T follicular helper cell (primary cell): ENCODE results near the gene MECR.

Experiments used
- DNase-seq: peaks from one replicate; pipeline ENCODE4 v3.0.0-alpha.2; 2020; ENCODE audit warnings: low read depth
- total RNA-seq, 2 experiments: gene quantifications; one replicate each; lab custom pipeline; 2026; lab: John Stamatoyannopoulos, UW

The MECR gene, protein sequence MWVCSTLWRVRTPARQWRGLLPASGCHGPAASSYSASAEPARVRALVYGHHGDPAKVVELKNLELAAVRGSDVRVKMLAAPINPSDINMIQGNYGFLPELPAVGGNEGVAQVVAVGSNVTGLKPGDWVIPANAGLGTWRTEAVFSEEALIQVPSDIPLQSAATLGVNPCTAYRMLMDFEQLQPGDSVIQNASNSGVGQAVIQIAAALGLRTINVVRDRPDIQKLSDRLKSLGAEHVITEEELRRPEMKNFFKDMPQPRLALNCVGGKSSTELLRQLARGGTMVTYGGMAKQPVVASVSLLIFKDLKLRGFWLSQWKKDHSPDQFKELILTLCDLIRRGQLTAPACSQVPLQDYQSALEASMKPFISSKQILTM
- 8.3 to 17.8 reads per million in 2 experiments for total RNA-seq

GRCh38 chr1:29230553-29231378 lies at the start of gene MECR:
TSS of gene MECR (minus strand) at chr1:29230934. CDS start at chr1:29230906, 28 bp downstream.
- DNase-seq: peak; percentile 87

GRCh38 chr1:29279951-29280391 lies 49.2 kb upstream of the MECR start:
- DNase-seq: no peak

DNA sequence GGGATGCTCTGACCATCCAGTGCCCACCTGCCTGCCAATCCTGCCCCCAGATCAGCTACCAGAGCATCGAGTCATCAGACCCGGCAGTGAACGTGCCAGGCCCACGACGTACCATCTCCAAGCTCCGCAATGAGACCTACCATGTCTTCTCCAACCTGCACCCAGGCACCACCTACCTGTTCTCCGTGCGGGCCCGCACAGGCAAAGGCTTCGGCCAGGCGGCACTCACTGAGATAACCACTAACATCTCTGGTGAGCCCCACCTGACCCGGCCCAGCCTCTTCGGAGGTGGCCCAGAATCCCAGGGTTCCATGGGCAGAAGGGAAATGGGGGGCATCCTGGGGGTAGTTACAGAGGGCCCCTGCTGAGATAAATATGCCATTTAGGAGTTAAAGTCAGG lies 48.7 kb upstream of the MECR start:
- DNase-seq: no peak

GRCh38 chr1:29278124-29278523 lies 47.4 kb upstream of the MECR start:
- no peak for DNase-seq

- DNase-seq: no peak
Measured at GRCh38 chr1:29275435-29275834, 44.7 kb upstream of the MECR start.

GRCh38 chr1:29272147-29272907 lies 41.6 kb upstream of the MECR start:
- no peak for DNase-seq

DNA sequence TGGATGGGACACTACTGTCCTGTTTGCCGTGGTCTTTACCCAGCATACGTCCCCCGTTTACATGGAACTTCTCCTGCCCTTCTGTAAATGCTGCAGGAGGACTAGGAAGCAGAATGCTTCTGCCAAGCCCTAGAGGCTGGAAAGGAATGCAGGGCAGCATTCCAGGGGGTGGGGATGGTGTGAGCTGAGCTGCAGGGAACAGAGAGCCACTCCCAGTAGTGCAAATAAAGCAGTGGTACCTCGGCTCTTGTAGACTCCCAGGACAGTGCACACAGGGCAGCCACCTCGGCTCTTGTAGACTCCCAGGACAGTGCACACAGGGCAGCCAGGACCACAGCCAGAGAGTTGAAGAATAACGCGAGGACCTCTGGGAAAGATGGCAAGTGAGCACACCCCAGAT lies 41.0 kb upstream of the MECR start:
- DNase-seq: no peak

GRCh38 chr1:29270929-29271521 lies 40.3 kb upstream of the MECR start:
- no peak for DNase-seq

DNA sequence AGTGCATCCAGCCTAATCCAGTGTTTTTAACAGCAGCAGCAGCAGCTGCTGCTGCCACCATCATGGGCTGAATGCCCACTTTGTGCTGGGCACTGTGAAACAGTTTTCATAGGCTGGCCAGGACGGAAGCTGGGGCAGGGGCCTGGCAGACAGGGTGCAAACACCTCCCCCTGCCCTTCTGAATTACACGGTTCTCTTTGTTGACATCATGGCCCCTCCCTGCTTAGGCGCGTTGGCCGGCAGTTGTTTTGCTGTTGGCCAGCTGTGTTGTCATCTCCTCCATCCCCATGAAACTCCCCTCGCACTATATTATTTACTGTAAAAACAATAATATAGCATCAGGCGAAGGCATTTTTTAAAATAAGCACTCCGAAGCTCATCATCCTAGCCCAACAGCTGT lies 38.6 kb upstream of the MECR start:
- no peak for DNase-seq

DNA sequence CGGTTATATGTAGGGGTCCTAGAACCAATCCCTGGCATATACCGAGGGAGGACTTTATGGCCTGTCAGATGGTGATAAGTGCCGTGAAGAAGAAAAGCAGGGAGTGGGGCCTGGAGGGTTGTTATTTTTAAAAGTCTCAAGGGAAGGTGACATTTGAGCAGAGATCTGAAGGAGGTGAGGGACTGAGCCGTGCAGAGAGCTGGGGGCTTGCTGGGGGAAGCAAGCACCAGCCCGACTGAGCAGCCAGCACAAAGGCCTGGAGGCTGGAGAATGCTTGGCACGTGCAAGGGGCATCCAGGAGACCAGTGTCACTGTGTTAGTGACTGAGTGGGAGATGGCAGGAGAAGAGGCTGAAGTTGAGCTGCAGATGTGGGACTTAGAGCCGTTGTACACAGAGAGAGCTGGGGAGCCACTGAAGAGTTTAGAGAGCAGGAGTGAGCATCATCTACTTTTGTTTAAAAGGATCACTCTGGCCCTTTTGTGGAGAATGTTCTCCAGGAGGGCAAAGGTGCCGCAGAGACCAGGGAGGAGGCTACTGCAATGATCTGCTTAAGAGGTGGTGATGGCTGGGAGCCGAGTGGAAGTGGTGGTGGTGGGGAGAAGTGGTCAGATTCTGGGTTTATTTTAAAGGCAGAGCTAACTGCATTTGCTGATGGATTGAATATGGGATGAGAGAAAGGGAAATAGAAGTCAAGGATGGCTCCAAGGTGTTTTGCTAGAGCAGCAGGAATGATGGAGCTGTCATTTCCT lies 36.8 kb upstream of the MECR start:
- no peak for DNase-seq

DNA sequence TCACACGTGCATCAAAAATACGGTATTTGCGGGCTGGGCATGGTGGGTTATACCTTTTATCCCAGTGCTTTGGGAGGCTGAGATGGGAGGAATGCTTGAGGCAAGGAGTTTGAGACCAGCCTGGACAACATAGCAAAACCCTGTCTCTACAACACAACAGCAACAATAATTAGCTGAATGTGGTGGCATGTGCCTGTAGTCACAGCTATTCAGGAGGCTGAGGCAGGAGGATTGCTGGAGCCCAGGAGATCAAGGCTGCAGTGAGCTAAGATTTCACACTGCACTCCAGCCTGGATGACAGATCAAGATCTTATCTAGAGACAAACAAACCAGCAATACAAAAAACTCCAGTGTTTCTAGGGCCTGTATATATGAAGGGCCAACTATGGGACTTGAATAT lies 36.2 kb upstream of the MECR start:
- DNase-seq: no peak

DNA sequence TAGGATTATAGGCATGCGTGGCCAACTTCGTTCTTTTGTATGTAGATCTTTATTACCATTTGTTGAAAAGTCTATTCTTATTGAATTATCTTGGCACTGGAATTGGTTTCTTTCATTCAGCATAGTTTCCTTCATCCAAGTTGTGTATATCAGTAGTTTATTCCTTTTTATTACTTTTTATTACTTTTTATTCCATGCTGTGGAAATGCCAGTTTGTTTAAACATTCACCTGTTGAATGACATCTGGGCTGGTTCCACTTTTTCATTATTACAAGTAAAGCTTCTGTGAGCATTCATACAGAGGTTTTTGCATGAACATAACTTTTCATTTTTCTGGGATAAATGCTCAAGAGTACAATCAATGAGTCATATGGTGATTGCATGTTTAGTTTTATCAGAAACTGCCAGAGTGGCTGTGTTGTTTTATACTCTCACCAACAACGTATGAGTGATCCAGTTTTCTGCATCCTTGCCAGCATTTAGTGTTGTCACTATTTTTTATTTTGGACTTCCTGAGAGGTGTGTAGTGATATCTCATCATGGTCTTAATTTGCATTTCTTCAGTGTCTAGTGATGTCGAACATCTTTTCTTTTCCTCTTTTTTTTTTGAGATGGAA lies 34.1 kb upstream of the MECR start:
- DNase-seq: no peak

GRCh38 chr1:29260531-29260930 lies 29.8 kb upstream of the MECR start:
- DNase-seq: no peak

DNA sequence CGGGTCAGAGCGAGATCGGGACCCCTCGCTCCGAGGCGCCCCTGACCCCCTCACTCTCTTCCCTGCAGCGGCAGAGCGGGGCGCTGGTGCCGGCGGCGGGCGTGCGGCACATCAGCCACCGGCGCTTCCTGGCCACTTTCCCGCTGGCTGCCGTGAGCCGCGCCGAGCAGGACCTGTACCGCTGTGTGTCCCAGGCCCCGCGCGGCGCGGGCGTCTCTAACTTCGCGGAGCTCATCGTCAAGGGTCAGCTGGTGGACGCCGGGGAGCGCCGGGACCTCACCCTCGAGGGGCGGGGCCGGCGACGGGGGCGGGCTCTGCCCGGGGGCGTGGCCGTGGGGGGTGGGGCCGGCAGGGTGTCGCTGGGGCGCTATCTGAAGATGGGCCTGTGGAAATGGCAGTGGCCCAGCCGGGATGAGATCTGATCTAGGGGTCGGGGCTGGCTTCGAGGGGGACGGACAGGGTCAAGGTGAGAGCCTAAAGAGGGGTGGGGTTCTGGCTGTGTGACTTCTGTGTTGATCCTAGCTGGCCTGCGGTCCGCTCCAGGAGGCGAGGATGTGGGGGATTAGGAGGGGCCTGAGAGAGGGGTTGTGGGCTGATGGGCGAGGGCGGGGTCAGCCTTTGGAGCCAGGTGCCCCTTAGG lies 29.2 kb upstream of the MECR start:
- no peak for DNase-seq

DNA sequence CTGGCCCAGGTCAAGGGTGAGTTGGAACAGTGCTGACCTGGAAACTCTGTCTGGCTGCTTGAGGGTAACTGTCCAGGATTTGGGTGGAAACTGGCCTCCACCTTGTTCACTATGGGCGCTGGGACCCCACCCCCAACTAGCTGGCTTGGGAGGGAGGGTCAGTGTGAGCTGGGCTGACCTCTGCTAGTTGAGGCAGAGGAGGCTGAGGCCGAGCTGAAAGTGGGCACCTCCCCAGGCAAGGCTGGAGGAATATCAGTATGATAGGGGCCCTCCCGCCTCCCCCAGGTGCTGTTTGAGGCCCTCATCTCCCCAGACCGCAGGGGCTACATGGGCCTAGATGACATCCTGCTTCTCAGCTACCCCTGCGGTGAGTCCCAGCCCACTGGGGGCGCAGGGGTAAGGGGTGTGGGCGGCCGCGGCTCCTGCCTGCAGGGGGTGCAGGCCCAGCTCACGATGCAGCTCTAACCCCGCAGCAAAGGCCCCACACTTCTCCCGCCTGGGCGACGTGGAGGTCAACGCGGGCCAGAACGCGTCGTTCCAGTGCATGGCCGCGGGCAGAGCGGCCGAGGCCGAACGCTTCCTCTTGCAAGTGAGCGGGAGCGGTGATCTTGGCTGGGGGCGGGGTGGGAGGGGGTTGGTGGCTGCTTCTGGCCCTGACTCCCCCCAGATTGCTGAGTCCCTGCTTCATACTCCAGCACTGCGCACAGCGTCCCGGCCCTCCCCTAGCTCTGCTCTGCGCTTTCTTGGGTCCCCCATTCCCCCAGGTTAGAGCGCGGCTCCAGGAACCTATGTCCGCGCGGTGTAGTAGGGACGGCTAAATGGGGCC lies 28.5 kb upstream of the MECR start:
- DNase-seq: no peak

- no peak for DNase-seq
Measured at GRCh38 chr1:29258189-29258975, 27.6 kb upstream of the MECR start.

GRCh38 chr1:29256979-29257804 lies 26.5 kb upstream of the MECR start:
- DNase-seq: no peak

DNA sequence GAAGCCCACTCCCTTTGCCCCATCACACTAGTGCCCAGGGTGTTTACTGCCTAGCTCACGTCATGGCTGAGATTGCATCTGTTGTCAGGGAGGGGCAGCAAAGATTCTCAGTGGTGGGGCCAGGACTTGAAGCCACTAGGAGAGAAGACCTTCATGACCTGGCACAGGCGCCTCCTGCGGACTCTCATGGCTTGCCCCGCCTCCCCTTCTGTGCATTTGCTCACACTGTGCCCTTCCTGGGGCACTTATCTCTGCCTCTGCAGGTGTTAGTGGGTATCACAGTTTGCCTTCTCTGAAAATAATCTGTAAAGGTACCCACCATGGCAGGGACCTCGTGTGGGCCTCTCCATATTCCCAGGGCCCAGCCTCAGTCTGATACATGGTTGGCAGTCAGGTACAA lies 25.7 kb upstream of the MECR start:
- DNase-seq: no peak
